IPS-20b (cell line): Measurements from ENCODE around the gene PTPA.

Experiments
- H3K27ac ChIP-seq: one replicate; pipeline ENCODE4 v1.5.1; 2013; ENCODE audit warnings: low read length
- H3K27me3 ChIP-seq: 2 replicates; pipeline ENCODE4 v1.6.1; 2013; ENCODE audit warnings: mild to moderate bottlenecking, low read length, inconsistent platforms; ENCODE audit not compliant: insufficient read depth
- H3K36me3 ChIP-seq: 2 replicates; pipeline ENCODE4 v1.6.1; 2013; ENCODE audit warnings: low read depth, mild to moderate bottlenecking, inconsistent platforms, low read length, moderate library complexity; ENCODE audit not compliant: insufficient read depth
- H3K4me1 ChIP-seq: 2 replicates; pipeline ENCODE4 v1.6.1; 2013; ENCODE audit warnings: mild to moderate bottlenecking, control low read depth, inconsistent platforms, low read length, moderate library complexity; ENCODE audit not compliant: insufficient read depth
- H3K4me3 ChIP-seq: 2 replicates; pipeline ENCODE4 v1.5.1; 2013; ENCODE audit warnings: mild to moderate bottlenecking, low read length, inconsistent platforms
- H3K9ac ChIP-seq: 2 replicates; pipeline ENCODE4 v1.6.1; 2013; ENCODE audit warnings: low read depth, mild to moderate bottlenecking, inconsistent platforms, low read length, moderate library complexity
- H3K9me3 ChIP-seq: 2 replicates; pipeline ENCODE4 v1.6.1; 2013; ENCODE audit warnings: mild to moderate bottlenecking, low read depth, low read length, inconsistent platforms; ENCODE audit not compliant: insufficient read depth

The PTPA gene

DNA sequence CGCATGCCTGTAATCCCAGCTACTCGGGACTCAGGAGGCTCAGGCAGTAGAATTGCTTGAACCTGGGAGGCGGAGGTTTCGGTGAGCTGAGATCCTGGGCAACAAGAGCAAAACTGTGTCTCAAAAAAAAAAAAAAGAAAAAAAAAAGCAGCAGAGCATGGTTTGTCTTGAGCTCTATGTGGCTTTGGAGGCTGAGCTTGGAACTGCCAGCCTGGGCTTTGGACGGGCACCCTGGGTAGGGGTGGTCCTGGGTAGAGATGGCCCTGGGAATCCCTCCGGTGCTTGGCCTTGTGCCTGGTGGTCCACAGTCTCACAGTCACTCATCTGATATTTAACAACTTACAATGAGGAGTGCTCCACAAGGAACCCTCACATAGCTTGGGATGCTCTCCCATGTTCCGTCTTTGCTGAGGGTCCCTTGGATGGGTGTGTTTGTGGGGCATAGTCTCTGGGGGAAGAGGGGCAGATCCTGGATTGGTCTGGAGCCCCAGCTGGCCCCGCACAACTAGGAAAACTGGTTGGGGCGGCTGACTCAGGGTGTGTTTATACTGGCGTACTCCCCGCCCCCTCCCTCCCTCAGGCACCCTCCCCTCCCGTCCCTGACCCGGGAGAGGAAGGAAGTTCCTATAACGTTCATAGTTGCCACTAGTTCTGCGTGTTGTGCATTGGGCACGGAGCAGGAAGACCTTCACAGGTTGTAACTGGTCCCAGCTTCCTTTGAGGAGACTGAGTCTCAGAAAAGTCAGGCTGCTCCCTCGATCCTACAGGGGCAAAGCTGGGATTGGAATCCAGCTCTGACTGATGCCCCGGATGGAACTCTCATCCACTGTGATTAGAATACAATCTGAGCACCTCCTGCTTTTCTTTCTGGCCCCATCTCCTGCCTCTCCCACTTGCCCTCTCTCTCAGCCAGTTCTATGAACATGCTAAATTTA lies 55.7 kb downstream of the PTPA start:
- H3K36me3 ChIP-seq, result no peaks in the 10 kb centered on the region
- H3K9me3 ChIP-seq, result no peaks in the 10 kb centered on the region
- H3K4me1 ChIP-seq, result peaks cover 17% of the 10 kb centered on the region
- peaks cover 17% of the 10 kb centered on the region for H3K27me3 ChIP-seq
- H3K27ac ChIP-seq, result no peak overlapping the region
- H3K4me3 ChIP-seq, result peak overlapping the region; percentile 44; the same call in 1 of the 2 replicates
- peak overlapping the region; percentile 35; the same call in 1 of the 2 replicates for H3K9ac ChIP-seq

DNA sequence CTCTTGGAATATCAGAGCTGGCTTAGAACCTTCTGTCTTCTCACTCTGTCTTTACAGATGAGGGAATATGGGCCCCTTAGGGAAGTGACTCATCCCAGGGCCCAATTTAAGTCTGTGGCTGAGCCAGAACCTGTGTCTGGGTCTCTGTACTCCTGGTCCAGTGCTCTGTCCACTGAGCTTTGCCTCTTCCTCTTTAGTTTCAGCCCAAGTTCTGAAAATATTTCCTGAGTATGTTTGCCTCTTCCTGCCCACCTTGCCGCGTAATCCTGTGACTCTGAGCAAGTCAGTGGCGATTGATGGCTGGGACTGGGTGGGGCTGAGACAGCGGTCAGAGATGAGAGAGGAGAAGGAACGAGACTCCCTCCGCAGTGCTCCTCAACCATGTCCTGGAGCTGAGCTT lies 59.0 kb downstream of the PTPA start:
- Histone ChIP-seq H3K27ac (no peak overlapping the region), H3K4me3 (no peak overlapping the region), H3K27me3 (peaks cover 50% of the 10 kb centered on the region), H3K9ac (no peak overlapping the region), H3K36me3 (no peaks in the 10 kb centered on the region), H3K4me1 (peaks cover 17% of the 10 kb centered on the region), H3K9me3 (no peaks in the 10 kb centered on the region)

DNA sequence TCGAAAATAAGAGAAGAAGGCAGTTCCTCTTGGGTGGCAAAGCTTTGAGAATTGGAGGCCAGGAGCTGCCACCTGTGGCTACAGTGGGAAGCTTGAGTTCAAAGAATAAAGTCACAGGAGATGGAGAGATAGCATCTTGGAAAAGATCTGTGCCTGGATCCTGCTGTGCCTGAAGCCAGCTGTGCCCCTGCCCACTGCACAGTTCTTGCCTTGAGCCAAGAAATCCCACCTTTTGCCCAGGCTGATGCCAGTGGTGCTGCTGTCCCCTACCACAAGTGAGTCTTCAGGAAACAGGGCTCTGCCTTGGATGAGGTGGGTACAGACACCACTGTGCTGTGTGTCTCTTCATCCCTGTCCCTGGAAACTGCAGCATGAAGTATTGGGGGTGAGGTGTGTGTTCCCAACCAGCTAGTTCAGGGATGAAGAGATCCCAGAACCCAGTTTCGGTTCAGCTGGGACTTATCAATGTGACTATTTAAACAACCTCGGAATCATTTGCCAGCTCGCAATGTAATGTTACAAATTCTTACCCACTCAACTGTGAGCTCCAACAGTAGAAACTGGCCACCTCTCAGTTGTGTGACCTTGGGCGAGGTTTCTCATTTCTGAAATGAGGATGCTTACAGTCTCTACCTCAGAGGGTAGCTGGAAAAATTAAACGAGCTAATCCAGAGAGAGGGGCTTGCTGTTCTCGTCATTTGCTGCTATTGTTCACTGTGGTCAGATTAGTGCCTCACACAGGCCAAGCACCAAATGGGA lies 61.0 kb downstream of the PTPA start:
- peaks cover 70% of the 10 kb centered on the region for H3K27me3 ChIP-seq
- H3K27ac ChIP-seq, result no peak overlapping the region
- no peaks in the 10 kb centered on the region for H3K9me3 ChIP-seq
- no peaks in the 10 kb centered on the region for H3K36me3 ChIP-seq
- no peak overlapping the region for H3K4me3 ChIP-seq
- H3K9ac ChIP-seq, result no peak overlapping the region
- H3K4me1 ChIP-seq, result peaks cover 15% of the 10 kb centered on the region

DNA sequence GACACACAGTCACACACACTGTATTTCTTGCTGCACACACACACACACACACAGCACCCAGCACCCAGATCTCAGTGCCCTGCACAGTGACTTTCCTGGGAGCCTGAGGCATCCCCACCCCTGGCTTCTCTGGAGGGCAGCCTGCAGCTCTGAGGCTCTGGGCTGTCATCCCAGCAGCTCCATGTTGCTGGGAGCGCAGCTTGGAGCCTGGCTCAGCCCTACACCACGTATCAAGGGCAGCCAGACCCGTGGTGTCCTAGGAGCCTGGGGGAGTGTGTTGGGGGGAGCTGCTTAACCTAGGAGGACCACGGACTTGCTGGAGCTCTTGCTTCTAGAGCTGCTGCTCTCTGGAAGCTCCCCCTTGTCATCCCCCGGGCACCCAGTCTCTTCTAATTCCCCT lies 61.6 kb downstream of the PTPA start:
- Histone ChIP-seq H3K9ac (no peak overlapping the region), H3K4me1 (peaks cover 10% of the 10 kb centered on the region), H3K9me3 (no peaks in the 10 kb centered on the region), H3K36me3 (no peaks in the 10 kb centered on the region), H3K27ac (no peak overlapping the region), H3K27me3 (peaks cover 74% of the 10 kb centered on the region), H3K4me3 (no peak overlapping the region)

DNA sequence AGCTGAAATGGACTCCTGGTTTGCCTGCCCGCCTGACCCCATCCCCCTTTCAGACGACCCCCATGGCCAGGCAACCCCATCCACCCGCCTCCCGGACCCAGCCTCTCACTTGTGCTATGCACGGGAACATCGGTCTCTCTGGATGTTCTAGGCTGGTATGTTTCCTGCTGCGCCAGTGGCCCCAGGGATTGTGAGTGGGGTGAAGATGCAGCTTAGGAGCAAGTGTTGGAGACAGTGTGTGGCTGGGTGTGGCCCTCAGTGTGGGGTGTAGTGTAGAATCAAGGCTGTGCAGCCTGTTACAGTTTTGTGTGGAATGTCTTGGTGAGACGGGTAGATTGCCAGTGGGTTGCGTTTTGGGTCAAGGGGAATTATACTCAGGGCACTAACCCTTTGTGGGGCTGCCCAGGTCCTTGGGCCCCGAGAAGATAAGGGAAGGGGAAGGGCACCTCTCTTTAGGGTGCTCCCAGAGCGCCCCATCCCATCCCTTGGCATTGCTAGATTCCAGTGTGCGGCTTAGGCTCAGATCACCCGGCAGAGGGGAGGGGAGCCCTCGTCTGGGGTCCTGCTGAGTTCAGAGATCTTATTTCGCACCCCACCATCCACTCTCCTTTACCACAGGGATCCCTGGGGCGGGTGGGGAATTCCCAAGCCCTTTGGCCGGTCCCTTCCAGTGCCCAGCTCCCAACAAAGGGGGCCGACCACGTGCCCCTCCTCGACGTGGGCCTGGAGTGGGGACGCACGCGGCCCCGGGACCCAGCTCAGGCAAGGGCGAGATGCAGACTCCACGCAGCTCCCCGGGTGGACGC lies 62.3 kb downstream of the PTPA start:
- H3K4me1 ChIP-seq, result peaks cover 6% of the 10 kb centered on the region; the same call in 1 of the 2 replicates
- no peaks in the 10 kb centered on the region for H3K36me3 ChIP-seq
- no peak overlapping the region for H3K27ac ChIP-seq
- H3K9ac ChIP-seq, result no peak overlapping the region
- peak overlapping the region; percentile 74; the same call in 1 of the 2 replicates for H3K4me3 ChIP-seq
- peaks cover 77% of the 10 kb centered on the region for H3K27me3 ChIP-seq
- H3K9me3 ChIP-seq, result no peaks in the 10 kb centered on the region

DNA sequence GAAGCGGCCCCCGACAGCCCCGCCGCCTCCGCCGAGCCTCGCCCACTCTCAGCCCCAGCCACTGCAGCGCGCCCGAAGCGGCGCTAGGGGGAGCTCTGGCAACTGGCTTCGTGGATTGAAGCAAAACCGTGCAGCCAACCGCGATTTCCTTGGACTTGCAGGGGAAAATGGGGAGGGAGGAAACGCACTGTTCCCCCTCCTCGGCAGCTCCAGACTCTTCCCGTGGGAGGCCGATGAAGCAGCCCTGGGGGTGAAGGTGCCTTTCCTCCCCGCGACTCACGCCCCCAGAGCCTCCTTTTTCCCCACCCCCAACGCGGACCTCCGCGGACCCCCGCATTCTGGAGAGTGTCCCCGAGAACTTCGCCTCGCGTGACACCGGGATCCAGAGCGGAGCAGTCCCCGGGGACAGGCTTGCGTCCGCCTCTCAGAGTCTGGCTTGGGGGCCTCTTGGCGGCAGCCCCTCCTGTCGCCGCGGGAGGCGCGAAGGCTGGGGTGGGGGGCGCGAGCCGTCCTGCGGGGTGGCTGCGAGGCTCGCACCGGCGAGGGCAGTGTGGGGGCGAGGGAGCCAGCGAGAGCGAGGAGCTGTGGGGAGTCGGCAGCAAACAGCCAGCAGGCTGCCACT lies 63.0 kb downstream of the PTPA start:
- Histone ChIP-seq H3K4me1 (peaks cover 6% of the 10 kb centered on the region; the same call in 1 of the 2 replicates), H3K36me3 (no peaks in the 10 kb centered on the region), H3K4me3 (peak overlapping the region; percentile 74), H3K9me3 (no peaks in the 10 kb centered on the region), H3K9ac (peak overlapping the region; percentile 56; the same call in 1 of the 2 replicates), H3K27ac (no peak overlapping the region), H3K27me3 (peaks cover 84% of the 10 kb centered on the region)

DNA sequence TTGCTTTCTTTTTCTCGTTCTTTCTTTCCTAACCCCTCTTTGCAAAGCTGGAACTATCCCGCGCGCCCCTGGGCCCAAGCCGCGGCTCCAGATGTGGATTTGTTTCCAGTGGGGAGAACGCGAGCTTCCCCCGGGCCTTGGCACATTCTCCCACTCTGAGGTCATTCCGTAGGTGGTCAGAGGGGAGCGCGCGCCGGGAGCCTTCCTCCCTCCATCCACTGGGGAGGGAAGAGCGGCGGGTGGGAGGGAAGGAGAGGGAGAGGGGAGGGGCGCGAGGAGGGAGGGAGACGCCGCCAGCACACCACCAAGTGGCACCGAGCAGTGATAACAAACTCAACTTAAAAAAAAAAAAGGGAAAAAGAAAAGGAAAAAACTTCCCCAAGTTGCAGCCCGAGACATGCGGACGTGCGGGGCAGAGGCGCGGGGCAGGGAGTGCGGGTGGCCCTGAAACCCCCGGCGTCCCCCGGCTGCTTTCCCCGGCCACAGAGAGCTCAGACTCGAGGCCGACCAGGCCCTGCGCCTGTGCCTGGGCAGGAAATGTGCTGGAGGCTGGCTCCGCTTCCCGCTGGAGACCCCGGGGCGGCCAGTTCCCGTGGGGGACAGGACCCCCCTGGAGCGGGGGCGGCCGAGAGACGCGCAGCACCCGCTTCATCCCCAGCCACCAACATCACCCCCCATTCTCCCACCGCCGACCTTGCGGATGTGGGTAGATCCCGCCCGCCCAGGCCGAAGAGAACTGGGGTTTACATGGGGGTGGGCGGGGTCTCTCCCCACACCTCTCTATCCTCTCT lies 63.7 kb downstream of the PTPA start:
- peaks cover 6% of the 10 kb centered on the region; the same call in 1 of the 2 replicates for H3K4me1 ChIP-seq
- H3K27ac ChIP-seq, result no peak overlapping the region
- no peaks in the 10 kb centered on the region for H3K36me3 ChIP-seq
- peaks cover 92% of the 10 kb centered on the region for H3K27me3 ChIP-seq
- H3K4me3 ChIP-seq, result peak overlapping the region; percentile 74
- peak overlapping the region; percentile 56; the same call in 1 of the 2 replicates for H3K9ac ChIP-seq
- H3K9me3 ChIP-seq, result no peaks in the 10 kb centered on the region

DNA sequence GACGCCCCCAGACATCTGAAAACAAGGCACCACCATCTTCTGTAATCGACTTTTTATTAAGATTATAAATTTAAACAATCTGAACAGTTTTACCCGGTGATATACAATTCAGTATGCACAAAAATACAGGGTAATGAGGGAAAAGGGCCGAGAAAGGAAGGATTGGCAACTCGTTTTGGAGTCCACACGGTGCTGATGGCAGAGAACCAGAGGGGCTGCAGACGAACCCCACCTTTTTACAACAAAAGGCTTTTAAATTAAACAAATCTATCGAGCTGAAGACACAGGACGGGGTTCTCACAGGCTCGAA lies 64.3 kb downstream of the PTPA start:
- Histone ChIP-seq H3K9me3 (no peaks in the 10 kb centered on the region), H3K27me3 (peaks cover 94% of the 10 kb centered on the region), H3K27ac (no peak overlapping the region), H3K4me3 (peak overlapping the region; percentile 74), H3K9ac (peak overlapping the region; percentile 50; the same call in 1 of the 2 replicates), H3K4me1 (peaks cover 6% of the 10 kb centered on the region; the same call in 1 of the 2 replicates), H3K36me3 (no peaks in the 10 kb centered on the region)

DNA sequence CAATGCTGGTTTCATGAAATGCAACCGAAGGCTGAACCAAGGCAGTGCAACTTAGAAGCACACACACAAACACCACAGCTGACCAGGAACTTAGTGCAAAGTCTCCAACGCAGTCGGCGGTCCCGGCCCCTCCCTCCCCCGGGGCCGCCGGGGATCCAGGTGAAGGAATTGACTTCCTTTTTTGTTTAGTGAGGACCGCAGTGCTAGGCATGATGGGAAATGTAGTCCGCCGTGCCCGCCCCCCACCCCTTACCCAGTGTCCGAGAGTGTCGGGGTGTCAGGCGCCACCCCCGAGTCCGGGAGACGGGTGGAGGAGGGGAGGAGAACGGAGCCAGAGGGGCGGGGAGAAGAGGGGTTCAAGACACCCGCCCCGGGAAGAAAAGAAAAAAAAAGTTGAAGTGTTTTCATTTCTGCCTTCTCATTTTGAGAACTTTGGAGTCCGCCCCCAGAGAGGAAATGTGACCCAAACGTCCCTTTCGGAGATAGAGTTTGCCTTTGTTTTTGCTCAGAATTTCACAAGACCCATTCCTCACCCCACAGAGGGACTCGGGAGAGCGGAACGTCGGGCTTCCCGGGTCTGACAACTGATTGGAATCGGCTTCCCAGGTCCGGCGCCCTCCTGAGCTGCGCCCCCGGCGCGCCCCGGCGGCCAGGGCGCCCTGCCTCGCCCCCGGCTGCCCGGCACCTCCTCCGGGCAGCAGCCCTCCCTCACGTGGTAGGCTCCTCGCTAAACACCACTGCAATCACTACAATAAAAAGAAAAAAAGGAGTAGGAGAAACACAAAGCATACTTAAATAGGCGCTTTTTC lies 64.8 kb downstream of the PTPA start:
- H3K4me3 ChIP-seq, result peak overlapping the region; percentile 74
- peaks cover 94% of the 10 kb centered on the region for H3K27me3 ChIP-seq
- H3K9ac ChIP-seq, result peak overlapping the region; percentile 50; the same call in 1 of the 2 replicates
- peaks cover 6% of the 10 kb centered on the region; the same call in 1 of the 2 replicates for H3K4me1 ChIP-seq
- no peaks in the 10 kb centered on the region for H3K9me3 ChIP-seq
- H3K36me3 ChIP-seq, result no peaks in the 10 kb centered on the region
- H3K27ac ChIP-seq, result no peak overlapping the region
